SK-N-MC (cell line): ENCODE measurements around the gene CLRN1.

ENCODE experiments used
- EZH2 ChIP-seq: fragments of 200-600 bp; sonication (generic); IDR thresholded peaks from one replicate; pipeline ENCODE4 v1.6.1; 2017; ENCODE audit warnings: antibody characterized with exemption
- POLR2AphosphoS5 ChIP-seq: IDR thresholded peaks from 2 replicates; pipeline ENCODE4 v1.6.1; 2012; ENCODE audit warnings: mild to moderate bottlenecking, low read depth, low read length, borderline replicate concordance

DNA sequence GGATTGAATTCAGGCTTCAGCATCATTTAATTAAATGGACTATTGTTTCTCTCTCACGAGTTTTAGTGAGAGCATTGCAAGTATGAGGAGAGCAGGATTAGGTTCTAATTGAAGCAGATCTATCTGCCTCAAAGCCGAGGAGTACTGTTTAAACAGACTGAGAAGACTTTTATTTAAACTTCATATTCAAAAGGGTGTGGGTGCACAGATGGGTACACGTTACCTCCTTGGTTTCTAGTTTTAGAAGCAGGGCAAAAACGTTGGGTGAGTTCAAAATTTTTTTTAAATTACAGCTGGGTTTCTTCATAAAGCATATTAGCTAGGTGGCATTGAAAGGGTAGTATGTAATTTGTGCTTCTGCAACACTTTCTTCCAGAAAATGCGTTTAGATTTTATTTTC lies 26.5 kb upstream of the CLRN1 start:
- TF ChIP-seq POLR2AphosphoS5 = no peak
- no peak for TF ChIP-seq EZH2
